GM23338 (cell line): Measurements from ENCODE around the gene ABI1. TPM values are rescaled to one million over a fixed set of nuclear protein-coding genes. Genes with fewer than 3 reads are reported as not detected.

ENCODE experiments used
- ATAC-seq: fragments of 200-7000 bp; cut with Tn5 transposase; 3 replicates; pipeline ENCODE4 v1.9.1; 2020
- DNase-seq: peaks from one replicate; pipeline ENCODE4 v3.0.0-alpha.2; 2015; ENCODE audit warnings: low spot score
- H2AFZ ChIP-seq: fragments of 200-600 bp; sonication (generic); 2 replicates; pipeline ENCODE4 v1.8.0; 2016; ENCODE audit warnings: antibody characterized with exemption, mild to moderate bottlenecking, moderate library complexity
- H3F3A ChIP-seq: fragments of 200-600 bp; sonication (generic); replicated peaks from 2 replicates; pipeline ENCODE4 v1.8.0; 2017; ENCODE audit warnings: antibody characterized with exemption, mixed run types, low read depth
- H3K27ac ChIP-seq: fragments of 200-600 bp; sonication (generic); 2 replicates; pipeline ENCODE4 v1.6.1; 2016; ENCODE audit warnings: low read depth
- H3K27me3 ChIP-seq: fragments of 200-600 bp; sonication (generic); 2 replicates; pipeline ENCODE4 v1.8.0; 2016; ENCODE audit warnings: mild to moderate bottlenecking, mixed run types, moderate library complexity; ENCODE audit not compliant: insufficient read depth
- H3K36me3 ChIP-seq: fragments of 200-600 bp; sonication (generic); 2 replicates; pipeline ENCODE4 v1.8.0; 2016; ENCODE audit warnings: mild to moderate bottlenecking; ENCODE audit not compliant: insufficient read depth
- H3K4me1 ChIP-seq: fragments of 200-600 bp; sonication (generic); 2 replicates; pipeline ENCODE4 v1.8.0; 2016; ENCODE audit warnings: mild to moderate bottlenecking, moderate library complexity; ENCODE audit not compliant: insufficient read depth
- H3K4me2 ChIP-seq: fragments of 200-600 bp; sonication (generic); 2 replicates; pipeline ENCODE4 v1.7.1; 2017; ENCODE audit warnings: mixed run types
- H3K4me3 ChIP-seq: fragments of 200-600 bp; sonication (generic); 2 replicates; pipeline ENCODE4 v1.6.1; 2016; ENCODE audit warnings: mixed run types
- H3K79me2 ChIP-seq: fragments of 200-600 bp; sonication (generic); replicated peaks from 2 replicates; pipeline ENCODE4 v1.8.0; 2017; ENCODE audit warnings: mild to moderate bottlenecking; ENCODE audit not compliant: insufficient read depth
- H3K9me2 ChIP-seq: fragments of 200-600 bp; sonication (generic); 2 replicates; pipeline ENCODE4 v1.8.0; 2017; ENCODE audit not compliant: insufficient read depth
- H4K20me1 ChIP-seq: fragments of 200-600 bp; sonication (generic); replicated peaks from 2 replicates; pipeline ENCODE4 v1.8.0; 2017; ENCODE audit warnings: mild to moderate bottlenecking; ENCODE audit not compliant: insufficient read depth
- H3K27ac Mint-ChIP-seq: 2 replicates; pipeline ENCODE4 v1.8.0; 2020; ENCODE audit warnings: inconsistent platforms, mild to moderate bottlenecking, moderate library complexity, mixed read lengths
- H3K27me3 Mint-ChIP-seq: 3 replicates; pipeline ENCODE4 v1.8.0; 2022; ENCODE audit warnings: low read depth, mild to moderate bottlenecking, moderate library complexity, mixed read lengths, inconsistent platforms; ENCODE audit not compliant: insufficient read depth, poor library complexity
- H3K36me3 Mint-ChIP-seq: 3 replicates; pipeline ENCODE4 v1.8.0; 2021; ENCODE audit warnings: low read depth, mild to moderate bottlenecking, inconsistent platforms, moderate library complexity, mixed read lengths
- H3K4me1 Mint-ChIP-seq: 3 replicates; pipeline ENCODE4 v1.8.0; 2020; ENCODE audit warnings: mild to moderate bottlenecking, inconsistent platforms, mixed read lengths
- H3K4me3 Mint-ChIP-seq: 3 replicates; pipeline ENCODE4 v1.8.0; 2021; ENCODE audit warnings: moderate library complexity, mild to moderate bottlenecking, inconsistent platforms, mixed read lengths
- H3K9me3 Mint-ChIP-seq: 3 replicates; pipeline ENCODE4 v1.8.0; 2020; ENCODE audit warnings: moderate library complexity, mild to moderate bottlenecking, inconsistent platforms, mixed read lengths
- CREB1 ChIP-seq: fragments of 250-450 bp; sonication (Bioruptor Pico); IDR thresholded peaks from 2 replicates; pipeline ENCODE4 v1.5.0; 2020; ENCODE audit warnings: low read depth, mild to moderate bottlenecking, moderate library complexity
- CTCF ChIP-seq, 2 experiments: fragments of 200-600 bp in 1 of 2; sonication (generic) in 1 of 2; conservative IDR thresholded peaks; 2 replicates each; pipeline versions ENCODE4 v1.5.1 to v1.6.1; 2016 to 2017; ENCODE audit warnings: antibody characterized with exemption in 2 of 2, low read depth in 2 of 2, mild to moderate bottlenecking in 2 of 2, moderate library complexity in 1 of 2
- EZH2 ChIP-seq: fragments of 200-600 bp; sonication (generic); IDR thresholded peaks from one replicate; pipeline ENCODE4 v1.8.0; 2017; ENCODE audit warnings: antibody characterized with exemption, mild to moderate bottlenecking, low read depth; ENCODE audit not compliant: unreplicated experiment
- EZH2phosphoT487 ChIP-seq: fragments of 200-600 bp; sonication (generic); IDR thresholded peaks from one replicate; pipeline ENCODE4 v1.8.1; 2018; ENCODE audit warnings: antibody characterized with exemption; ENCODE audit not compliant: unreplicated experiment
- JUNB ChIP-seq: IDR thresholded peaks from one replicate; pipeline ENCODE4 v1.6.1; 2016; ENCODE audit warnings: antibody characterized with exemption; ENCODE audit not compliant: unreplicated experiment
- NANOG ChIP-seq: IDR thresholded peaks from 2 replicates; pipeline ENCODE4 v1.6.1; 2016; ENCODE audit warnings: antibody characterized with exemption, borderline replicate concordance
- POLR2AphosphoS5 ChIP-seq: IDR thresholded peaks from 2 replicates; pipeline ENCODE4 v1.6.1; 2016; ENCODE audit warnings: antibody characterized with exemption, low read depth
- STAT1 ChIP-seq: IDR thresholded peaks from one replicate; pipeline ENCODE4 v1.6.1; 2016; ENCODE audit warnings: antibody characterized with exemption; ENCODE audit not compliant: unreplicated experiment
- ZNF114 ChIP-seq: fragments of 250-450 bp; sonication (Bioruptor Pico); IDR thresholded peaks from 2 replicates; pipeline ENCODE4 v1.5.0; 2020; ENCODE audit warnings: mild to moderate bottlenecking, moderate library complexity
- ZNF331 ChIP-seq: fragments of 250-450 bp; sonication (Bioruptor Pico); IDR thresholded peaks from 2 replicates; pipeline ENCODE4 v1.5.0; 2020; ENCODE audit warnings: low read depth, mild to moderate bottlenecking, moderate library complexity
- ZNF462 ChIP-seq: fragments of 250-450 bp; sonication (Bioruptor Pico); IDR thresholded peaks from 2 replicates; pipeline ENCODE4 v1.5.0; 2020; ENCODE audit warnings: mild to moderate bottlenecking, moderate library complexity
- polyA plus RNA-seq: library from polyadenylated mRNA; unstranded; fragments of >200 nt; fragmentation: Nextera tagmentation; extraction: Ambion mirVana; gene quantifications from 2 replicates; pipeline ENCODE4 v1.2.1, GENCODE V29; 2016
- total RNA-seq: library from RNA; depleted of rRNA; stranded (reverse); fragments of >200 nt; shearing (Covaris generic); gene quantifications from 2 replicates; pipeline ENCODE4 v1.2.3, GENCODE V29; 2014
- TF ChIP-seq, protein P1 (sequence below): IDR thresholded peaks from 2 replicates; pipeline ENCODE4 v1.6.1; 2016; ENCODE audit warnings: antibody characterized with exemption
- TF ChIP-seq, protein P2 (sequence below): IDR thresholded peaks from one replicate; pipeline ENCODE4 v1.6.1; 2018; ENCODE audit warnings: antibody characterized with exemption; ENCODE audit not compliant: unreplicated experiment

The ABI1 gene
- total and polyA plus RNA-seq, 2 experiments from 2014 or later, result 22.3 to 30.7 TPM

DNA sequence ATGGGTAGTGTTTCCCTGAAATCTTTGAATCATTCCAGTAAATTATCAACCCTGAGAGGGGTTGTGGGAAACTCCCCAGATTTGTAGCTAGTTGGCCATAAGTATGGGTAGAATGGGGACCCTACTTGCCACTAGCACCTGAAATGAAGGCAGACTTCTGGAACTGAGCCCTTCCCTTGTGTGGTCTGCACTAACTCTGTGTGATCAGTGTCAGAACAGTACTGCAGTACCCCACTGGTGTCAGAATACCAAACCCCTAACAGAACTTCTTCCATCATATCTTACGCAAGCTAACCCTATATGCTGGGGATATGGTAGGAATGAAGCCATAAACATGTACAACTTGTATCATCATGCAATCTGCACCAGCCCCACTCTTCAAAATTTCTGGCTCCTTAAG, 50.8 kb downstream of the ABI1 start:
- H4K20me1 ChIP-seq, result peaks cover 4% of the 10 kb centered on the region; the same call in 1 of the 2 replicates
- no peak overlapping the region for H3K4me3 Mint-ChIP-seq

More for the DNA sequence above, 50.8 kb downstream of the ABI1 start:
- Histone ChIP-seq H2AFZ (no peak overlapping the region), H3K27me3 (no peaks in the 10 kb centered on the region), H3K36me3 (no peaks in the 10 kb centered on the region), H3F3A (no peaks in the 10 kb centered on the region), H3K4me1 (peaks cover 16% of the 10 kb centered on the region), H3K4me3 (no peak overlapping the region), H3K4me2 (no peak overlapping the region), H3K27ac (no peak overlapping the region), H3K9me2 (no peaks in the 10 kb centered on the region), H3K79me2 (peaks cover 85% of the 10 kb centered on the region)
- no peak overlapping the region for H3K27ac Mint-ChIP-seq
- H3K4me1 Mint-ChIP-seq, result peaks cover 13% of the 10 kb centered on the region
- no peaks in the 10 kb centered on the region for H3K36me3 Mint-ChIP-seq
- no peak for ATAC-seq
- no peaks in the 10 kb centered on the region for H3K9me3 Mint-ChIP-seq
- DNase-seq, result no peak
- no peaks in the 10 kb centered on the region for H3K27me3 Mint-ChIP-seq
- TF ChIP-seq, protein P1, sequence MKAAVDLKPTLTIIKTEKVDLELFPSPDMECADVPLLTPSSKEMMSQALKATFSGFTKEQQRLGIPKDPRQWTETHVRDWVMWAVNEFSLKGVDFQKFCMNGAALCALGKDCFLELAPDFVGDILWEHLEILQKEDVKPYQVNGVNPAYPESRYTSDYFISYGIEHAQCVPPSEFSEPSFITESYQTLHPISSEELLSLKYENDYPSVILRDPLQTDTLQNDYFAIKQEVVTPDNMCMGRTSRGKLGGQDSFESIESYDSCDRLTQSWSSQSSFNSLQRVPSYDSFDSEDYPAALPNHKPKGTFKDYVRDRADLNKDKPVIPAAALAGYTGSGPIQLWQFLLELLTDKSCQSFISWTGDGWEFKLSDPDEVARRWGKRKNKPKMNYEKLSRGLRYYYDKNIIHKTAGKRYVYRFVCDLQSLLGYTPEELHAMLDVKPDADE, result no peak
- TF ChIP-seq ZNF462 (CRISPR knock-in tag) (no peak), CTCF (conservative IDR thresholded peaks at IDR 0.05; ENCODE audit: low read depth in 2 of 2) (no peak), CREB1 (no peak), EZH2 (no peak), EZH2phosphoT487 (no peak), ZNF114 (CRISPR knock-in tag) (no peak), POLR2AphosphoS5 (no peak), JUNB (no peak), STAT1 (no peak), ZNF331 (CRISPR knock-in tag) (no peak), NANOG (no peak)
- TF ChIP-seq, protein P2, sequence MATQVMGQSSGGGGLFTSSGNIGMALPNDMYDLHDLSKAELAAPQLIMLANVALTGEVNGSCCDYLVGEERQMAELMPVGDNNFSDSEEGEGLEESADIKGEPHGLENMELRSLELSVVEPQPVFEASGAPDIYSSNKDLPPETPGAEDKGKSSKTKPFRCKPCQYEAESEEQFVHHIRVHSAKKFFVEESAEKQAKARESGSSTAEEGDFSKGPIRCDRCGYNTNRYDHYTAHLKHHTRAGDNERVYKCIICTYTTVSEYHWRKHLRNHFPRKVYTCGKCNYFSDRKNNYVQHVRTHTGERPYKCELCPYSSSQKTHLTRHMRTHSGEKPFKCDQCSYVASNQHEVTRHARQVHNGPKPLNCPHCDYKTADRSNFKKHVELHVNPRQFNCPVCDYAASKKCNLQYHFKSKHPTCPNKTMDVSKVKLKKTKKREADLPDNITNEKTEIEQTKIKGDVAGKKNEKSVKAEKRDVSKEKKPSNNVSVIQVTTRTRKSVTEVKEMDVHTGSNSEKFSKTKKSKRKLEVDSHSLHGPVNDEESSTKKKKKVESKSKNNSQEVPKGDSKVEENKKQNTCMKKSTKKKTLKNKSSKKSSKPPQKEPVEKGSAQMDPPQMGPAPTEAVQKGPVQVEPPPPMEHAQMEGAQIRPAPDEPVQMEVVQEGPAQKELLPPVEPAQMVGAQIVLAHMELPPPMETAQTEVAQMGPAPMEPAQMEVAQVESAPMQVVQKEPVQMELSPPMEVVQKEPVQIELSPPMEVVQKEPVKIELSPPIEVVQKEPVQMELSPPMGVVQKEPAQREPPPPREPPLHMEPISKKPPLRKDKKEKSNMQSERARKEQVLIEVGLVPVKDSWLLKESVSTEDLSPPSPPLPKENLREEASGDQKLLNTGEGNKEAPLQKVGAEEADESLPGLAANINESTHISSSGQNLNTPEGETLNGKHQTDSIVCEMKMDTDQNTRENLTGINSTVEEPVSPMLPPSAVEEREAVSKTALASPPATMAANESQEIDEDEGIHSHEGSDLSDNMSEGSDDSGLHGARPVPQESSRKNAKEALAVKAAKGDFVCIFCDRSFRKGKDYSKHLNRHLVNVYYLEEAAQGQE, result no peak
